Liver (tissue), 9 donors: ENCODE measurements around the gene HAUS5. TPM values are rescaled to one million over a fixed set of nuclear protein-coding genes. Genes with fewer than 3 reads are reported as not detected.

Experiments
- DNase-seq: peaks from one replicate; pipeline ENCODE4 v3.0.0-alpha.2; 2017; ENCODE audit warnings: low spot score
- H3K27ac ChIP-seq, 2 donors: one replicate each; pipeline ENCODE4 v1.7.0; 2013; ENCODE audit warnings: inconsistent platforms in 2 of 2, low read length in 2 of 2, control low read depth in 1 of 2, low read depth in 1 of 2, mild to moderate bottlenecking in 1 of 2
- H3K27me3 ChIP-seq, 4 donors: one replicate each; pipeline versions ENCODE4 v1.6.1 to v1.7.0; 2013; ENCODE audit warnings: low read length in 3 of 4, inconsistent platforms in 1 of 4, mild to moderate bottlenecking in 1 of 4, moderate library complexity in 1 of 4; ENCODE audit not compliant: control insufficient read depth in 4 of 4, insufficient read depth in 4 of 4
- H3K36me3 ChIP-seq, 4 donors: one replicate each; pipeline versions ENCODE4 v1.6.1 to v1.7.0; 2013; ENCODE audit warnings: low read length in 3 of 4, mild to moderate bottlenecking in 3 of 4, low read depth in 1 of 4, moderate library complexity in 1 of 4; ENCODE audit not compliant: control insufficient read depth in 4 of 4, insufficient read depth in 3 of 4
- H3K4me1 ChIP-seq, 4 donors: one replicate each; pipeline versions ENCODE4 v1.6.1 to v1.7.0; 2013; ENCODE audit warnings: low read length in 3 of 4, mild to moderate bottlenecking in 3 of 4, moderate library complexity in 1 of 4; ENCODE audit not compliant: control insufficient read depth in 4 of 4, insufficient read depth in 4 of 4
- H3K4me3 ChIP-seq, 3 donors: one replicate each; pipeline versions ENCODE4 v1.6.1 to v1.7.0; 2013; ENCODE audit warnings: low read length in 3 of 3, control low read depth in 1 of 3, low read depth in 1 of 3, mild to moderate bottlenecking in 1 of 3
- H3K9ac ChIP-seq, 2 donors: one replicate each; pipeline ENCODE4 v1.7.0; 2013; ENCODE audit warnings: low read length in 2 of 2, mild to moderate bottlenecking in 2 of 2, moderate library complexity in 2 of 2, control low read depth in 1 of 2, low read depth in 1 of 2
- H3K9me3 ChIP-seq, 4 donors: one replicate each; pipeline versions ENCODE4 v1.6.1 to v1.7.0; 2013; ENCODE audit warnings: low read length in 3 of 4; ENCODE audit not compliant: control insufficient read depth in 4 of 4
- ATF3 ChIP-seq: IDR thresholded peaks from 2 replicates; pipeline ENCODE4 v1.6.1; 2016; ENCODE audit warnings: antibody characterized with exemption
- CTCF ChIP-seq: fragments of 150-350 bp; IDR thresholded peaks from 2 replicates; pipeline ENCODE4 v1.5.1; 2017; ENCODE audit warnings: improper control_type of control experiment, low read depth, low read length; ENCODE audit not compliant: missing input control
- EGR1 ChIP-seq, 2 donors: IDR thresholded peaks; 2 replicates each; pipeline ENCODE4 v1.6.1; 2016 to 2018; ENCODE audit warnings: antibody characterized with exemption in 2 of 2, low read depth in 2 of 2
- FOXA1 ChIP-seq: IDR thresholded peaks from 2 replicates; pipeline ENCODE4 v1.6.1; 2016; ENCODE audit warnings: antibody characterized with exemption
- GABPA ChIP-seq, 2 donors: IDR thresholded peaks in 1 of 2; conservative IDR thresholded peaks in 1 of 2; 2 replicates each; pipeline ENCODE4 v1.6.1; 2016; ENCODE audit warnings: antibody characterized with exemption in 2 of 2, mild to moderate bottlenecking in 1 of 2, moderate library complexity in 1 of 2
- HNF4A ChIP-seq, 2 donors: conservative IDR thresholded peaks; 2 replicates each; pipeline ENCODE4 v1.6.1; 2016; ENCODE audit warnings: antibody characterized with exemption in 2 of 2, mild to moderate bottlenecking in 2 of 2
- HNF4G ChIP-seq: IDR thresholded peaks from 2 replicates; pipeline ENCODE4 v1.6.1; 2016; ENCODE audit warnings: antibody characterized with exemption
- JUND ChIP-seq, 2 donors: IDR thresholded peaks; 2 replicates each; pipeline ENCODE4 v1.6.1; 2016; ENCODE audit warnings: antibody characterized with exemption in 2 of 2
- MAX ChIP-seq: IDR thresholded peaks from 2 replicates; pipeline ENCODE4 v1.6.1; 2016; ENCODE audit warnings: antibody characterized with exemption
- NR2F2 ChIP-seq: IDR thresholded peaks from 2 replicates; pipeline ENCODE4 v1.6.1; 2016; ENCODE audit warnings: antibody characterized with exemption
- RAD21 ChIP-seq, 2 donors: IDR thresholded peaks; 2 replicates each; pipeline ENCODE4 v1.6.1; 2016; ENCODE audit warnings: antibody characterized with exemption in 2 of 2, mild to moderate bottlenecking in 2 of 2
- REST ChIP-seq: IDR thresholded peaks from 2 replicates; pipeline ENCODE4 v1.6.1; 2016; ENCODE audit warnings: antibody characterized with exemption, mild to moderate bottlenecking
- RXRA ChIP-seq, 2 donors: IDR thresholded peaks; 2 replicates each; pipeline ENCODE4 v1.6.1; 2017 to 2018; ENCODE audit warnings: antibody characterized with exemption in 2 of 2, mild to moderate bottlenecking in 1 of 2
- SP1 ChIP-seq: IDR thresholded peaks from 2 replicates; pipeline ENCODE4 v1.6.1; 2018; ENCODE audit warnings: antibody characterized with exemption, mild to moderate bottlenecking
- TAF1 ChIP-seq: conservative IDR thresholded peaks from 2 replicates; pipeline ENCODE4 v1.6.1; 2016; ENCODE audit warnings: antibody characterized with exemption, mild to moderate bottlenecking
- YY1 ChIP-seq: IDR thresholded peaks from 2 replicates; pipeline ENCODE4 v1.6.1; 2016; ENCODE audit warnings: antibody characterized with exemption, mild to moderate bottlenecking
- ZBTB33 ChIP-seq: IDR thresholded peaks from 2 replicates; pipeline ENCODE4 v1.6.1; 2016; ENCODE audit warnings: antibody characterized with exemption
- WGBS: extraction: QIAGEN DNeasy Blood & Tissue Kit; methylation state at CpG from one replicate; pipeline ENCODE4 v1.1.7; 2013; 5-methylcytosine and 5-hydroxymethylcytosine counted together
- polyA plus RNA-seq, 2 donors: library from polyadenylated mRNA; stranded (reverse) in 1 of 2; unstranded in 1 of 2; fragments of 200-250 nt in 1 of 2; fragments of >200 nt in 1 of 2; fragmentation: Nextera tagmentation in 1 of 2; extraction: Ambion mirVana in 1 of 2; gene quantifications; one replicate each; pipeline versions ENCODE4 v1.2.1 to v1.2.3, GENCODE V29; 2013 to 2015
- total RNA-seq, 2 donors: library from RNA; depleted of rRNA; stranded (reverse); fragments of >200 nt; gene quantifications; one replicate each; pipeline ENCODE4 v1.2.3, GENCODE V29; 2014
- donor health status: healthy.
- donor health status: healthy.
- donor health status: healthy.
- donor health status: healthy.
- donor health status: healthy.

The HAUS5 gene
- total and polyA plus RNA-seq, 4 donors: 1.9 to 7.3 (median 2.3) TPM

- Histone ChIP-seq H3K9ac (peak overlapping the region; percentile 55 to 78), H3K4me3 (peak overlapping the region; percentile 67 to 83 (median 71)), H3K36me3 (no peaks in the 10 kb centered on the region), H3K4me1 (peaks cover 0 to 20% (median 11%) of the 10 kb centered on the region in 4 donors), H3K27me3 (no peaks in the 10 kb centered on the region), H3K27ac (peak overlapping the region; percentile 92 to 93), H3K9me3 (no peaks in the 10 kb centered on the region)
- TF ChIP-seq JUND (IDR thresholded peaks at IDR 0.05) (no peak), TAF1 (peak; percentile 73), SP1 (peak; percentile 36), RXRA (IDR thresholded peaks at IDR 0.05) (peak; percentile 16 to 20), FOXA1 (no peak), CTCF (no peak), HNF4G (no peak), RAD21 (IDR thresholded peaks at IDR 0.05) (no peak), ZBTB33 (no peak), EGR1 (IDR thresholded peaks at IDR 0.05; ENCODE audit: low read depth in 2 of 2) (peak; percentile 40 to 47), HNF4A (conservative IDR thresholded peaks at IDR 0.05) (peak in 1 of 2 donors; percentile 10), REST (peak; percentile 55), GABPA (IDR thresholded peaks at IDR 0.05 in 1 of 2, conservative IDR thresholded peaks at IDR 0.05 in 1 of 2) (no peak), NR2F2 (no peak), ATF3 (no peak), YY1 (peak; percentile 30), MAX (no peak)
- peak; percentile 87 for DNase-seq
- under 1% methylated on average over 69 of the region's 69 CpGs for WGBS
Measured at GRCh38 chr19:35643255-35644205, 31.0 kb downstream of the HAUS5 start.
